A549 (cell line): ENCODE measurements around the gene GSS. TPM values are rescaled to one million over a fixed set of nuclear protein-coding genes. Genes with fewer than 3 reads are reported as not detected.

Experiments used
- ATAC-seq, 2 experiments: fragments of 200-7000 bp in 1 of 2; fragments of >200 bp in 1 of 2; cut with Nextera tagmentation in 1 of 2; cut with Tn5 transposase in 1 of 2; 3 replicates each; pipeline versions ENCODE4 v1.8.0 to v1.9.1; 2018 to 2020; ENCODE audit warnings: mild to moderate bottlenecking in 1 of 2, moderate library complexity in 1 of 2
- CTCF ChIA-PET: fragments of 300-600 bp; sonication (Branson Sonifier 250); formaldehyde crosslinking; extraction: SDS; loops from one replicate; lab custom pipeline; 2021; ENCODE audit warnings: antibody characterized with exemption, inconsistent platforms; lab: Yijun Ruan, JAX
- POLR2A ChIA-PET: fragments of 350-600 bp; formaldehyde crosslinking; extraction: SDS; loops from one replicate; lab custom pipeline; 2021; ENCODE audit warnings: antibody characterized with exemption, inconsistent platforms; lab: Yijun Ruan, JAX
- DNase-seq, 2 experiments: peaks; one replicate each; pipeline versions ENCODE4 v3.0.0 to v3.0.0-alpha.2; 2011 to 2016; ENCODE audit warnings: low read depth in 1 of 2, low spot score in 1 of 2
- FAIRE-seq: peaks from 2 replicates; lab custom pipeline; 2011; peaks lifted over from hg19 to GRCh38; lab: Jason Lieb, UNC
- H3K27ac ChIP-seq, 2 experiments: fragments of >200 bp; sonication (Bioruptor Twin); formaldehyde crosslinking; 3 replicates each; pipeline ENCODE4 v1.5.1; 2016 to 2017
- H3K4me1 ChIP-seq: fragments of >200 bp; sonication (Bioruptor Twin); formaldehyde crosslinking; 3 replicates; pipeline ENCODE4 v1.6.1; 2016
- H3K4me2 ChIP-seq: fragments of >200 bp; sonication (Bioruptor Twin); formaldehyde crosslinking; 3 replicates; pipeline ENCODE4 v1.6.1; 2016
- H3K4me3 ChIP-seq: fragments of >200 bp; sonication (Bioruptor Twin); formaldehyde crosslinking; 3 replicates; pipeline ENCODE4 v1.5.1; 2016
- H3K9me3 ChIP-seq: fragments of >200 bp; sonication (Bioruptor Twin); formaldehyde crosslinking; 3 replicates; pipeline ENCODE4 v1.6.1; 2016
- ATOH8 ChIP-seq: fragments of 250-450 bp; sonication (Bioruptor Pico); IDR thresholded peaks from 2 replicates; pipeline ENCODE4 v1.5.0; 2020; ENCODE audit warnings: low read depth, mild to moderate bottlenecking, moderate library complexity
- CHD2 ChIP-seq: fragments of 150-350 bp; IDR thresholded peaks from 2 replicates; pipeline ENCODE4 v1.6.1; 2014; ENCODE audit warnings: low read length; ENCODE audit not compliant: partially characterized antibody
- EHF ChIP-seq: fragments of 250-450 bp; sonication (Bioruptor Pico); IDR thresholded peaks from 2 replicates; pipeline ENCODE4 v1.5.0; 2020; ENCODE audit warnings: mild to moderate bottlenecking
- EP300 ChIP-seq, 2 experiments: fragments of >200 bp; sonication (Bioruptor Twin); formaldehyde crosslinking; IDR thresholded peaks; 2 replicates in 1 of 2; 3 replicates in 1 of 2; pipeline ENCODE4 v1.6.1; 2016 to 2017
- HMGXB4 ChIP-seq: fragments of 250-450 bp; sonication (Bioruptor Pico); IDR thresholded peaks from 2 replicates; pipeline ENCODE4 v1.5.0; 2021; ENCODE audit warnings: mild to moderate bottlenecking, moderate library complexity, borderline replicate concordance
- HOXA7 ChIP-seq: fragments of 250-450 bp; sonication (Bioruptor Pico); IDR thresholded peaks from 2 replicates; pipeline ENCODE4 v1.5.0; 2020; ENCODE audit warnings: mild to moderate bottlenecking, moderate library complexity
- HOXB13 ChIP-seq: fragments of 250-450 bp; sonication (Bioruptor Pico); IDR thresholded peaks from 2 replicates; pipeline ENCODE4 v1.5.0; 2020; ENCODE audit warnings: low read depth, mild to moderate bottlenecking, moderate library complexity
- MAFK ChIP-seq: fragments of 450-650 bp; IDR thresholded peaks from 2 replicates; pipeline ENCODE4 v1.6.1; 2014; ENCODE audit not compliant: partially characterized antibody
- MAX ChIP-seq: IDR thresholded peaks from 2 replicates; pipeline ENCODE4 v1.6.1; 2012
- MYC ChIP-seq: IDR thresholded peaks from 2 replicates; pipeline ENCODE4 v1.6.1; 2012; ENCODE audit warnings: mild to moderate bottlenecking, inconsistent platforms, low read length, improper control_type of control experiment, borderline replicate concordance
- NPAS2 ChIP-seq: fragments of 250-450 bp; sonication (Bioruptor Pico); IDR thresholded peaks from 2 replicates; pipeline ENCODE4 v1.8.0; 2022; ENCODE audit warnings: mild to moderate bottlenecking, moderate library complexity, borderline replicate concordance
- PHF8 ChIP-seq: fragments of 200-600 bp; sonication (generic); IDR thresholded peaks from 2 replicates; pipeline ENCODE4 v1.6.1; 2016; ENCODE audit warnings: low read depth, mild to moderate bottlenecking, antibody characterized with exemption, moderate library complexity, borderline replicate concordance
- POLR2A ChIP-seq: IDR thresholded peaks from 2 replicates; pipeline ENCODE4 v1.6.1; 2012; ENCODE audit warnings: mild to moderate bottlenecking, low read length
- POLR2AphosphoS2 ChIP-seq: conservative IDR thresholded peaks from 2 replicates; pipeline ENCODE4 v1.6.1; 2012; ENCODE audit warnings: low read length, improper control_type of control experiment, inconsistent platforms
- RARB ChIP-seq: fragments of 250-450 bp; sonication (Bioruptor Pico); IDR thresholded peaks from 2 replicates; pipeline ENCODE4 v1.8.0; 2021; ENCODE audit warnings: mild to moderate bottlenecking, moderate library complexity
- RFX5 ChIP-seq: fragments of 450-650 bp; IDR thresholded peaks from 2 replicates; pipeline ENCODE4 v1.7.1; 2014; ENCODE audit warnings: antibody characterized with exemption, mild to moderate bottlenecking, moderate library complexity
- SMC3 ChIP-seq: fragments of >200 bp; sonication (Bioruptor Twin); formaldehyde crosslinking; IDR thresholded peaks from 3 replicates; pipeline ENCODE4 v1.6.1; 2018; ENCODE audit warnings: inconsistent platforms
- TP53 ChIP-seq: fragments of 250-450 bp; sonication (Bioruptor Pico); IDR thresholded peaks from 2 replicates; pipeline ENCODE4 v1.5.0; 2021; ENCODE audit warnings: mild to moderate bottlenecking, moderate library complexity
- ZNF302 ChIP-seq: fragments of 250-450 bp; sonication (Bioruptor Pico); IDR thresholded peaks from 2 replicates; pipeline ENCODE4 v1.9.0; 2021; ENCODE audit warnings: inconsistent platforms, mild to moderate bottlenecking, moderate library complexity
- ZSCAN20 ChIP-seq: fragments of 250-450 bp; sonication (Bioruptor Pico); IDR thresholded peaks from 2 replicates; pipeline ENCODE4 v1.8.0; 2022; ENCODE audit warnings: mild to moderate bottlenecking, moderate library complexity
- WGBS: methylation state at CpG from one replicate; pipeline ENCODE4 v1.1.6; 2017; ENCODE audit errors: missing lambda C conversion rate; 5-methylcytosine and 5-hydroxymethylcytosine counted together
- polyA plus RNA-seq, 4 experiments: library from polyadenylated mRNA; depleted of rRNA in 3 of 4; stranded (reverse); fragments of >200 nt; fragmentation: RNase III in 1 of 4; extraction: RNeasy Plus Mini Kit Qiagen cat#74134 plus additional on column Dnase treatment in 1 of 4; gene quantifications; 2 replicates in 3 of 4; 3 replicates in 1 of 4; pipeline ENCODE4 v1.2.3, GENCODE V29; 2011 to 2017
- TF ChIP-seq, protein P1 (sequence below): fragments of 200-600 bp; sonication (generic); IDR thresholded peaks from 2 replicates; pipeline ENCODE4 v1.6.1; 2016; ENCODE audit warnings: antibody characterized with exemption, mild to moderate bottlenecking, moderate library complexity
- TF ChIP-seq, protein P2 (sequence below): fragments of 150-350 bp; IDR thresholded peaks from 2 replicates; pipeline ENCODE4 v1.6.1; 2014; ENCODE audit warnings: low read depth, mild to moderate bottlenecking, low read length
- TF ChIP-seq, protein P3 (sequence below): IDR thresholded peaks from 2 replicates; pipeline ENCODE4 v1.6.1; 2012
- TF ChIP-seq, protein P4 (sequence below): fragments of >200 bp; sonication (Bioruptor Twin); formaldehyde crosslinking; IDR thresholded peaks from 2 replicates; pipeline ENCODE4 v1.6.1; 2016

Gene GSS
- polyA plus RNA-seq, 2 of the 4 experiments (the other 2 are of a cell fraction): 57.1 to 92.4 TPM

DNA sequence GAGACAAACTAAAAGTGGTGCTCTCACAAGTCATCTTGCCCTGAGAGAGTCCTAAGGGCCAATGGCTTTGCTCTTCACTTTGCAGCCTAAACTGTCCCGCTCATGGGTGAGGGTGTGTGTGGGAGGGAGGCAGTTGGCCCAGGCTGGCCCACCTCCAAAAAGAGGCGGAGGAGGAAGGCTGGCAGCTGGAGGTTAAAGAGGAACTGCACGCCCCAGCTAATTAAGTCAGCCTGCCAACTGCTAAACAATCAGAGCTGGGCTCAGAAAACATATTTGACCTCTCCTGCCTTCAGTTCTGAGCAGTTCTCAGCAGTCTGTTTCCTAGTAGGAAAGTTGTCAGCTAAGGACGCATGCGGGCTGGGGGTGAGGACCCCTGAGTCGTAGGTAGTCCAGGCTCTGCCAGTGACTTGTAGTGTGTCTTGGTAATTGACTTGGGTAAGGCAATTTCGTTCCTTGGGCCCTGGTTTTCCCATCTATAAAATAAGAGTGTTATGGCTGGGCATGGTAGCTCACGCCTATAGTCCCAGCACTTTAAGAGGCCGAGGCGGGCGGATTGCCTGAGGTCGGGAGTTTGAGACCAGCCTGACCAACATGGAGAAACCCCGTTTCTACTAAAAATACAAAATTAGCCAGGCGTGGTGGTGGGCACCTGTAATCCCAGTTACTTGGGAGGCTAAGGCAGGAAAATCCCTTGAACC, 17.0 kb downstream of the GSS start:
- TF ChIP-seq MYC (no peak), RFX5 (no peak), SMC3 (no peak), ATOH8 (CRISPR knock-in tag) (no peak), MAFK (no peak), HOXA7 (no peak), NPAS2 (CRISPR knock-in tag) (no peak), EP300 (IDR thresholded peaks at IDR 0.05) (no peak), EHF (CRISPR knock-in tag) (no peak), TP53 (no peak), POLR2A (no peak)
- TF ChIP-seq, protein P1, sequence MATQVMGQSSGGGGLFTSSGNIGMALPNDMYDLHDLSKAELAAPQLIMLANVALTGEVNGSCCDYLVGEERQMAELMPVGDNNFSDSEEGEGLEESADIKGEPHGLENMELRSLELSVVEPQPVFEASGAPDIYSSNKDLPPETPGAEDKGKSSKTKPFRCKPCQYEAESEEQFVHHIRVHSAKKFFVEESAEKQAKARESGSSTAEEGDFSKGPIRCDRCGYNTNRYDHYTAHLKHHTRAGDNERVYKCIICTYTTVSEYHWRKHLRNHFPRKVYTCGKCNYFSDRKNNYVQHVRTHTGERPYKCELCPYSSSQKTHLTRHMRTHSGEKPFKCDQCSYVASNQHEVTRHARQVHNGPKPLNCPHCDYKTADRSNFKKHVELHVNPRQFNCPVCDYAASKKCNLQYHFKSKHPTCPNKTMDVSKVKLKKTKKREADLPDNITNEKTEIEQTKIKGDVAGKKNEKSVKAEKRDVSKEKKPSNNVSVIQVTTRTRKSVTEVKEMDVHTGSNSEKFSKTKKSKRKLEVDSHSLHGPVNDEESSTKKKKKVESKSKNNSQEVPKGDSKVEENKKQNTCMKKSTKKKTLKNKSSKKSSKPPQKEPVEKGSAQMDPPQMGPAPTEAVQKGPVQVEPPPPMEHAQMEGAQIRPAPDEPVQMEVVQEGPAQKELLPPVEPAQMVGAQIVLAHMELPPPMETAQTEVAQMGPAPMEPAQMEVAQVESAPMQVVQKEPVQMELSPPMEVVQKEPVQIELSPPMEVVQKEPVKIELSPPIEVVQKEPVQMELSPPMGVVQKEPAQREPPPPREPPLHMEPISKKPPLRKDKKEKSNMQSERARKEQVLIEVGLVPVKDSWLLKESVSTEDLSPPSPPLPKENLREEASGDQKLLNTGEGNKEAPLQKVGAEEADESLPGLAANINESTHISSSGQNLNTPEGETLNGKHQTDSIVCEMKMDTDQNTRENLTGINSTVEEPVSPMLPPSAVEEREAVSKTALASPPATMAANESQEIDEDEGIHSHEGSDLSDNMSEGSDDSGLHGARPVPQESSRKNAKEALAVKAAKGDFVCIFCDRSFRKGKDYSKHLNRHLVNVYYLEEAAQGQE: no peak
- TF ChIP-seq, protein P2, sequence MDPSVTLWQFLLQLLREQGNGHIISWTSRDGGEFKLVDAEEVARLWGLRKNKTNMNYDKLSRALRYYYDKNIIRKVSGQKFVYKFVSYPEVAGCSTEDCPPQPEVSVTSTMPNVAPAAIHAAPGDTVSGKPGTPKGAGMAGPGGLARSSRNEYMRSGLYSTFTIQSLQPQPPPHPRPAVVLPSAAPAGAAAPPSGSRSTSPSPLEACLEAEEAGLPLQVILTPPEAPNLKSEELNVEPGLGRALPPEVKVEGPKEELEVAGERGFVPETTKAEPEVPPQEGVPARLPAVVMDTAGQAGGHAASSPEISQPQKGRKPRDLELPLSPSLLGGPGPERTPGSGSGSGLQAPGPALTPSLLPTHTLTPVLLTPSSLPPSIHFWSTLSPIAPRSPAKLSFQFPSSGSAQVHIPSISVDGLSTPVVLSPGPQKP: no peak
- TF ChIP-seq, protein P3, sequence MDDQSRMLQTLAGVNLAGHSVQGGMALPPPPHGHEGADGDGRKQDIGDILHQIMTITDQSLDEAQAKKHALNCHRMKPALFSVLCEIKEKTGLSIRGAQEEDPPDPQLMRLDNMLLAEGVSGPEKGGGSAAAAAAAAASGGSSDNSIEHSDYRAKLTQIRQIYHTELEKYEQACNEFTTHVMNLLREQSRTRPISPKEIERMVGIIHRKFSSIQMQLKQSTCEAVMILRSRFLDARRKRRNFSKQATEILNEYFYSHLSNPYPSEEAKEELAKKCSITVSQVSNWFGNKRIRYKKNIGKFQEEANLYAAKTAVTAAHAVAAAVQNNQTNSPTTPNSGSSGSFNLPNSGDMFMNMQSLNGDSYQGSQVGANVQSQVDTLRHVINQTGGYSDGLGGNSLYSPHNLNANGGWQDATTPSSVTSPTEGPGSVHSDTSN: no peak
- Histone ChIP-seq H3K4me1 (no peaks in the 10 kb centered on the region), H3K4me3 (no peak overlapping the region), H3K9me3 (no peaks in the 10 kb centered on the region), H3K27ac (no peak overlapping the region), H3K4me2 (no peak overlapping the region)
- no peak for FAIRE-seq
- 96% methylated on average over 14 of the region's 14 CpGs for WGBS
- ChIA-PET POLR2A (no interaction called here), CTCF (interaction anchor here (1.2 to 8.8 kb wide), 2 partner anchors 64 to 105 kb away, joined by 4 to 56 read pairs; partner anchors contain the start of genes ACSS2 and GGT7)
- no peak for DNase-seq
- ATAC-seq: no peak

GRCh38 chr20:34931771-34932170, 23.8 kb downstream of the GSS start:
- H3K4me2 ChIP-seq: no peak overlapping the region
- WGBS: 86% methylated on average over 7 of the region's 7 CpGs
- ChIA-PET CTCF (interaction anchor here (0.7 to 2.8 kb wide), 8 partner anchors 9 to 97 kb away, joined by 3 to 8 read pairs (median 3); partner anchors contain the start of genes GSS and MYH7B), POLR2A (no interaction called here)
- no peaks in the 10 kb centered on the region for H3K4me1 ChIP-seq
- ATAC-seq: no peak; a peak in 1 of 6 replicates
- H3K9me3 ChIP-seq: no peaks in the 10 kb centered on the region
- TF ChIP-seq HOXB13 (CRISPR knock-in tag) (no peak), CHD2 (no peak), ZNF302 (CRISPR knock-in tag) (no peak), PHF8 (no peak), EP300 (IDR thresholded peaks at IDR 0.05) (no peak), RARB (CRISPR knock-in tag) (no peak), ZSCAN20 (no peak), MAX (no peak), HMGXB4 (no peak), POLR2AphosphoS2 (no peak)
- TF ChIP-seq, protein P4, sequence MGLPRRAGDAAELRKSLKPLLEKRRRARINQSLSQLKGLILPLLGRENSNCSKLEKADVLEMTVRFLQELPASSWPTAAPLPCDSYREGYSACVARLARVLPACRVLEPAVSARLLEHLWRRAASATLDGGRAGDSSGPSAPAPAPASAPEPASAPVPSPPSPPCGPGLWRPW: no peak
- no peak overlapping the region for H3K27ac ChIP-seq
- FAIRE-seq: no peak
- H3K4me3 ChIP-seq: no peak overlapping the region
- DNase-seq: no peak
